ENCODE measurements around the gene CRADD.

The CRADD gene

GRCh38 chr12:93847517-93848474 lies 170.6 kb downstream of the CRADD start:
- CTCF ChIA-PET = no interaction called here

GRCh38 chr12:93848523-93849101 lies 171.4 kb downstream of the CRADD start:
- Mint-ChIP-seq H3K4me1 (peaks cover 63% of the 10 kb centered on the region), H3K27me3 (no peaks in the 10 kb centered on the region), H3K36me3 (peaks cover 31% of the 10 kb centered on the region), H3K4me3 (no peak overlapping the region), H3K27ac (peak overlapping the region; percentile 86), H3K9me3 (peaks cover 17% of the 10 kb centered on the region)
- CTCF ChIA-PET = interaction anchor here (0.6 kb wide), 1 partner anchor 48 kb away, joined by 4 read pairs; no protein-coding TSS in a partner anchor
- DNase-seq = no peak

More at GRCh38 chr12:93847517-93848474, 170.6 kb downstream of the CRADD start:
- Mint-ChIP-seq H3K4me1 (peaks cover 58% of the 10 kb centered on the region), H3K4me3 (no peak overlapping the region), H3K36me3 (peaks cover 31% of the 10 kb centered on the region), H3K9me3 (peaks cover 17% of the 10 kb centered on the region), H3K27ac (peak overlapping the region; percentile 86), H3K27me3 (no peaks in the 10 kb centered on the region)
- DNase-seq = no peak

- CTCF ChIA-PET = interaction anchor here (1.6 kb wide), 1 partner anchor 252 kb away, joined by 4 read pairs; no protein-coding TSS in a partner anchor
- H3K27ac Mint-ChIP-seq = no peak overlapping the region
- no peak for DNase-seq
- peaks cover 19% of the 10 kb centered on the region for H3K9me3 Mint-ChIP-seq
- H3K27me3 Mint-ChIP-seq = no peaks in the 10 kb centered on the region
- H3K4me1 Mint-ChIP-seq = peaks cover 73% of the 10 kb centered on the region
- H3K4me3 Mint-ChIP-seq = no peak overlapping the region
- H3K36me3 Mint-ChIP-seq = peaks cover 26% of the 10 kb centered on the region
These were observed 172.8 kb downstream of the CRADD start for GRCh38 chr12:93849946-93850345.

GRCh38 chr12:93850481-93851256 lies 173.5 kb downstream of the CRADD start:
- Mint-ChIP-seq H3K27ac (peak overlapping the region; percentile 77), H3K4me3 (no peak overlapping the region), H3K36me3 (peaks cover 24% of the 10 kb centered on the region), H3K9me3 (peaks cover 19% of the 10 kb centered on the region), H3K4me1 (peaks cover 71% of the 10 kb centered on the region), H3K27me3 (no peaks in the 10 kb centered on the region)
- no peak for DNase-seq
- CTCF ChIA-PET = interaction anchor here (0.6 to 1.6 kb wide), 3 partner anchors 9 to 251 kb away, joined by 3 to 4 read pairs (median 4); no protein-coding TSS in a partner anchor

GRCh38 chr12:93851257-93851671 lies 174.1 kb downstream of the CRADD start:
- Mint-ChIP-seq H3K9me3 (peaks cover 19% of the 10 kb centered on the region), H3K27me3 (no peaks in the 10 kb centered on the region), H3K4me1 (peaks cover 74% of the 10 kb centered on the region), H3K4me3 (no peak overlapping the region), H3K27ac (peak overlapping the region; percentile 77), H3K36me3 (peaks cover 24% of the 10 kb centered on the region)
- peak; percentile 72 for DNase-seq
- CTCF ChIA-PET = interaction anchor here (0.6 to 1.6 kb wide), 3 partner anchors 9 to 251 kb away, joined by 3 to 4 read pairs (median 4); no protein-coding TSS in a partner anchor

GRCh38 chr12:93852173-93852591 lies 175.0 kb downstream of the CRADD start:
- Mint-ChIP-seq H3K4me3 (no peak overlapping the region), H3K4me1 (peaks cover 67% of the 10 kb centered on the region), H3K27ac (no peak overlapping the region), H3K27me3 (no peaks in the 10 kb centered on the region), H3K9me3 (peaks cover 19% of the 10 kb centered on the region), H3K36me3 (peaks cover 24% of the 10 kb centered on the region)
- CTCF ChIA-PET = no interaction called here
- DNase-seq = no peak

GRCh38 chr12:93853698-93854478 lies 176.7 kb downstream of the CRADD start:
- CTCF ChIA-PET = no interaction called here
- no peak for DNase-seq
- Mint-ChIP-seq H3K4me1 (peaks cover 51% of the 10 kb centered on the region), H3K27me3 (peaks cover 4% of the 10 kb centered on the region), H3K9me3 (peaks cover 9% of the 10 kb centered on the region), H3K36me3 (peaks cover 10% of the 10 kb centered on the region), H3K27ac (peak overlapping the region; percentile 5), H3K4me3 (no peak overlapping the region)

- no peak overlapping the region for H3K27ac Mint-ChIP-seq
- H3K9me3 Mint-ChIP-seq = peaks cover 6% of the 10 kb centered on the region
- peaks cover 4% of the 10 kb centered on the region for H3K36me3 Mint-ChIP-seq
- peaks cover 4% of the 10 kb centered on the region for H3K27me3 Mint-ChIP-seq
- no peak overlapping the region for H3K4me3 Mint-ChIP-seq
- CTCF ChIA-PET = interaction anchor here (0.9 kb wide), 1 partner anchor 62 kb away, joined by 3 read pairs; no protein-coding TSS in a partner anchor
- peaks cover 40% of the 10 kb centered on the region for H3K4me1 Mint-ChIP-seq
- no peak for DNase-seq
These were observed 178.1 kb downstream of the CRADD start for GRCh38 chr12:93855261-93855660.

GRCh38 chr12:93856611-93857010 lies 179.4 kb downstream of the CRADD start:
- Mint-ChIP-seq H3K4me1 (peaks cover 29% of the 10 kb centered on the region), H3K27me3 (peaks cover 4% of the 10 kb centered on the region), H3K27ac (no peak overlapping the region), H3K36me3 (no peaks in the 10 kb centered on the region), H3K4me3 (no peak overlapping the region), H3K9me3 (peaks cover 2% of the 10 kb centered on the region)
- no peak for DNase-seq
- CTCF ChIA-PET = no interaction called here

- H3K4me1 Mint-ChIP-seq = peaks cover 21% of the 10 kb centered on the region
- peaks cover 5% of the 10 kb centered on the region for H3K9me3 Mint-ChIP-seq
- H3K36me3 Mint-ChIP-seq = peaks cover 2% of the 10 kb centered on the region
- no peak overlapping the region for H3K27ac Mint-ChIP-seq
- no peak overlapping the region for H3K4me3 Mint-ChIP-seq
- DNase-seq = no peak
- CTCF ChIA-PET = interaction anchor here (0.6 to 1.0 kb wide), 2 partner anchors 9 to 344 kb away, joined by 3 to 5 read pairs; no protein-coding TSS in a partner anchor
- peaks cover 4% of the 10 kb centered on the region for H3K27me3 Mint-ChIP-seq
These were observed 180.2 kb downstream of the CRADD start for GRCh38 chr12:93857279-93857938.

GRCh38 chr12:93857991-93858447 lies 180.8 kb downstream of the CRADD start:
- DNase-seq = no peak
- Mint-ChIP-seq H3K27ac (no peak overlapping the region), H3K9me3 (peaks cover 7% of the 10 kb centered on the region), H3K4me3 (no peak overlapping the region), H3K4me1 (peaks cover 19% of the 10 kb centered on the region), H3K36me3 (peaks cover 2% of the 10 kb centered on the region), H3K27me3 (peaks cover 4% of the 10 kb centered on the region)
- CTCF ChIA-PET = interaction anchor here (0.6 to 1.0 kb wide), 2 partner anchors 8 to 344 kb away, joined by 3 to 5 read pairs; no protein-coding TSS in a partner anchor

GRCh38 chr12:93860668-93861373 lies 183.6 kb downstream of the CRADD start:
- Mint-ChIP-seq H3K36me3 (peaks cover 2% of the 10 kb centered on the region), H3K9me3 (peaks cover 19% of the 10 kb centered on the region), H3K27me3 (peaks cover 4% of the 10 kb centered on the region), H3K4me1 (peaks cover 4% of the 10 kb centered on the region), H3K27ac (no peak overlapping the region), H3K4me3 (no peak overlapping the region)
- DNase-seq = no peak
- CTCF ChIA-PET = no interaction called here
